ENCODE measurements around the gene LRRC15.

DNA sequence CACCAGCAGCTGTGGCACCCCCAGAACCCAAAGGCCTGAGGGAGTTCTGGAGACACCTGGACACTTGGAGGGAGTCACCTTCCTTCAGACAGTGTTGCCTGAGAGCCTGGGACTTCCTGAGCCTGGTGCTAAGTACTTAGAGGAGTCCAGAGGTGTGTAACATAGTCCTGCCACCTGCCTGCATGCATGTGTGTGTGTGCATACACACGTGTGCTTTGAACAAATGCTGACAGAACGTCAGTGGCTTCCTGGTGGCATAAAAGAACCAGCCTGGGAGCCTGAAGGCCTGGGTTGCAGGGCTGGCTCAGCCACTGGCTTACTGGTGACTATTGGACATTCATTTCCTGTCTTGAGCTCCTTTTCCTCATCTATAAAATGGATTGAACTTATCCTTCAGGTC is 15.2 kb downstream of the LRRC15 start:
- TF ChIP-seq, protein P1, sequence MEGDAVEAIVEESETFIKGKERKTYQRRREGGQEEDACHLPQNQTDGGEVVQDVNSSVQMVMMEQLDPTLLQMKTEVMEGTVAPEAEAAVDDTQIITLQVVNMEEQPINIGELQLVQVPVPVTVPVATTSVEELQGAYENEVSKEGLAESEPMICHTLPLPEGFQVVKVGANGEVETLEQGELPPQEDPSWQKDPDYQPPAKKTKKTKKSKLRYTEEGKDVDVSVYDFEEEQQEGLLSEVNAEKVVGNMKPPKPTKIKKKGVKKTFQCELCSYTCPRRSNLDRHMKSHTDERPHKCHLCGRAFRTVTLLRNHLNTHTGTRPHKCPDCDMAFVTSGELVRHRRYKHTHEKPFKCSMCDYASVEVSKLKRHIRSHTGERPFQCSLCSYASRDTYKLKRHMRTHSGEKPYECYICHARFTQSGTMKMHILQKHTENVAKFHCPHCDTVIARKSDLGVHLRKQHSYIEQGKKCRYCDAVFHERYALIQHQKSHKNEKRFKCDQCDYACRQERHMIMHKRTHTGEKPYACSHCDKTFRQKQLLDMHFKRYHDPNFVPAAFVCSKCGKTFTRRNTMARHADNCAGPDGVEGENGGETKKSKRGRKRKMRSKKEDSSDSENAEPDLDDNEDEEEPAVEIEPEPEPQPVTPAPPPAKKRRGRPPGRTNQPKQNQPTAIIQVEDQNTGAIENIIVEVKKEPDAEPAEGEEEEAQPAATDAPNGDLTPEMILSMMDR (IDR thresholded peaks at IDR 0.05; ENCODE audit: low read length) = no peak
- no peak for TF ChIP-seq EZH2 (IDR thresholded peaks at IDR 0.05; ENCODE audit: borderline replicate concordance, low read length)

Measured in OCI-LY1 (cell line).